H9 (cell line): Measurements from ENCODE around the gene PHF21A. TPM values are rescaled to one million over a fixed set of nuclear protein-coding genes. Genes with fewer than 3 reads are reported as not detected.

Source experiments
- DNase-seq: peaks from one replicate; pipeline ENCODE4 v3.0.0-alpha.2; 2017
- H2AFZ ChIP-seq: one replicate; pipeline ENCODE4 v1.6.1; 2013; ENCODE audit warnings: mild to moderate bottlenecking, low read length, control low read depth, moderate library complexity
- H2AK5ac ChIP-seq: 2 replicates; pipeline ENCODE4 v1.6.1; 2013; ENCODE audit warnings: low read length, control low read depth, mixed read lengths; ENCODE audit not compliant: insufficient read length
- H2BK120ac ChIP-seq: one replicate; pipeline ENCODE4 v1.6.1; 2013; ENCODE audit warnings: low read depth, mild to moderate bottlenecking, low read length, control low read depth, inconsistent platforms; ENCODE audit not compliant: poor library complexity, severe bottlenecking
- H2BK12ac ChIP-seq: 2 replicates; pipeline ENCODE4 v1.6.1; 2013; ENCODE audit warnings: low read length, control low read depth, mixed read lengths, low read depth; ENCODE audit not compliant: insufficient read length
- H2BK15ac ChIP-seq: 2 replicates; pipeline ENCODE4 v1.6.1; 2013; ENCODE audit warnings: low read depth, low read length, control low read depth
- H2BK20ac ChIP-seq: one replicate; pipeline ENCODE4 v1.6.1; 2013; ENCODE audit warnings: low read depth, mild to moderate bottlenecking, low read length, control low read depth, inconsistent platforms; ENCODE audit not compliant: poor library complexity, severe bottlenecking
- H2BK5ac ChIP-seq: 2 replicates; pipeline ENCODE4 v1.6.1; 2013; ENCODE audit warnings: low read length, control low read depth, mixed read lengths; ENCODE audit not compliant: insufficient read length
- H3K14ac ChIP-seq: 2 replicates; pipeline ENCODE4 v1.6.1; 2013; ENCODE audit warnings: low read length, control low read depth; ENCODE audit not compliant: insufficient read depth
- H3K18ac ChIP-seq: 2 replicates; pipeline ENCODE4 v1.6.1; 2013; ENCODE audit warnings: low read depth, mild to moderate bottlenecking, mixed read lengths, low read length, control low read depth; ENCODE audit not compliant: insufficient read length
- H3K23ac ChIP-seq: 2 replicates; pipeline ENCODE4 v1.6.1; 2013; ENCODE audit warnings: low read length, control low read depth, mixed read lengths, low read depth; ENCODE audit not compliant: insufficient read length
- H3K23me2 ChIP-seq: 2 replicates; pipeline ENCODE4 v1.6.1; 2013; ENCODE audit warnings: low read depth, mild to moderate bottlenecking, mixed read lengths, low read length, control low read depth; ENCODE audit not compliant: insufficient read length, poor library complexity, severe bottlenecking
- H3K27ac ChIP-seq: 2 replicates; pipeline ENCODE4 v1.5.1; 2013; ENCODE audit warnings: low read length, control low read depth, mixed read lengths, low read depth; ENCODE audit not compliant: insufficient read length
- H3K27me3 ChIP-seq: 2 replicates; pipeline ENCODE4 v1.6.1; 2013; ENCODE audit warnings: low read length, control low read depth, inconsistent platforms; ENCODE audit not compliant: insufficient read depth
- H3K4ac ChIP-seq: 2 replicates; pipeline ENCODE4 v1.6.1; 2013; ENCODE audit warnings: low read depth, mild to moderate bottlenecking, control low read depth, inconsistent platforms, low read length, moderate library complexity
- H3K4me1 ChIP-seq: 2 replicates; pipeline ENCODE4 v1.6.1; 2013; ENCODE audit warnings: low read length, control low read depth, inconsistent platforms; ENCODE audit not compliant: insufficient read depth
- H3K4me2 ChIP-seq: 2 replicates; pipeline ENCODE4 v1.6.1; 2013; ENCODE audit warnings: low read length, control low read depth, mixed read lengths; ENCODE audit not compliant: insufficient read length, insufficient read depth
- H3K56ac ChIP-seq: 2 replicates; pipeline ENCODE4 v1.6.1; 2013; ENCODE audit warnings: low read depth, mild to moderate bottlenecking, mixed read lengths, low read length, control low read depth; ENCODE audit not compliant: insufficient read length
- H3K79me1 ChIP-seq: 2 replicates; pipeline ENCODE4 v1.6.1; 2013; ENCODE audit warnings: low read depth, mild to moderate bottlenecking, moderate library complexity, low read length, control low read depth, inconsistent platforms; ENCODE audit not compliant: insufficient read depth, poor library complexity, severe bottlenecking
- H3K79me2 ChIP-seq: 2 replicates; pipeline ENCODE4 v1.6.1; 2013; ENCODE audit warnings: low read length, control low read depth, inconsistent platforms; ENCODE audit not compliant: insufficient read depth
- H3K9ac ChIP-seq: 2 replicates; pipeline ENCODE4 v1.6.1; 2013; ENCODE audit warnings: low read length, control low read depth, mixed read lengths; ENCODE audit not compliant: insufficient read length; ENCODE audit errors: extremely low read depth
- H3K9me3 ChIP-seq: one replicate; pipeline ENCODE4 v1.6.1; 2013; ENCODE audit warnings: low read depth, low read length, inconsistent platforms; ENCODE audit not compliant: control insufficient read depth
- H3T11ph ChIP-seq: one replicate; pipeline ENCODE4 v1.6.1; 2013; ENCODE audit warnings: mild to moderate bottlenecking, low read length, control low read depth, inconsistent platforms
- H4K20me1 ChIP-seq: one replicate; pipeline ENCODE4 v1.6.1; 2013; ENCODE audit not compliant: control insufficient read depth, insufficient read length, insufficient read depth
- H4K5ac ChIP-seq: 2 replicates; pipeline ENCODE4 v1.6.1; 2013; ENCODE audit warnings: low read depth, mild to moderate bottlenecking, mixed read lengths, low read length, control low read depth; ENCODE audit not compliant: insufficient read length
- H4K8ac ChIP-seq: replicated peaks from 2 replicates; pipeline ENCODE4 v1.6.1; 2013; ENCODE audit warnings: low read length, control low read depth, mixed read lengths, low read depth; ENCODE audit not compliant: insufficient read length
- H4K91ac ChIP-seq: 2 replicates; pipeline ENCODE4 v1.6.1; 2013; ENCODE audit warnings: low read depth, mild to moderate bottlenecking, moderate library complexity, mixed read lengths, low read length, control low read depth; ENCODE audit not compliant: insufficient read length
- H3K27ac Mint-ChIP-seq, 3 experiments: 2 replicates in 2 of 3; 3 replicates in 1 of 3; pipeline ENCODE4 v1.8.0; 2020 to 2021; ENCODE audit warnings: mixed read lengths in 3 of 3, mild to moderate bottlenecking in 1 of 3, moderate library complexity in 1 of 3
- H3K27me3 Mint-ChIP-seq: 2 replicates; pipeline ENCODE4 v1.8.0; 2021; ENCODE audit warnings: low read depth, mild to moderate bottlenecking, moderate library complexity, mixed read lengths
- H3K36me3 Mint-ChIP-seq, 3 experiments: 2 replicates in 2 of 3; 3 replicates in 1 of 3; pipeline ENCODE4 v1.8.0; 2020 to 2021; ENCODE audit warnings: low read depth in 3 of 3, mixed read lengths in 3 of 3; ENCODE audit not compliant: insufficient read depth in 1 of 3
- H3K4me1 Mint-ChIP-seq, 2 experiments: 2 replicates each; pipeline ENCODE4 v1.8.0; 2020; ENCODE audit warnings: mixed read lengths in 2 of 2
- H3K4me3 Mint-ChIP-seq, 2 experiments: 2 replicates in 1 of 2; 3 replicates in 1 of 2; pipeline ENCODE4 v1.8.0; 2020 to 2021; ENCODE audit warnings: mild to moderate bottlenecking in 2 of 2, mixed read lengths in 2 of 2, moderate library complexity in 1 of 2
- H3K9me3 Mint-ChIP-seq, 2 experiments: 2 replicates in 1 of 2; 3 replicates in 1 of 2; pipeline ENCODE4 v1.8.0; 2020; ENCODE audit warnings: mild to moderate bottlenecking in 2 of 2, mixed read lengths in 2 of 2, moderate library complexity in 1 of 2
- WGBS: extraction: QIAGEN DNeasy Blood & Tissue Kit; methylation state at CpG from one replicate; pipeline ENCODE4 v1.1.7; 2013; ENCODE audit warnings: missing lambda C conversion rate, low lambda C conversion rate, mixed read lengths; ENCODE audit not compliant: insufficient read length; ENCODE audit errors: extremely low coverage; 5-methylcytosine and 5-hydroxymethylcytosine counted together
- total RNA-seq: library from RNA; stranded (reverse); gene quantifications from 2 replicates; pipeline ENCODE4 v1.2.1, GENCODE V29; 2021
- TF ChIP-seq, protein P1 (sequence below): fragments of 200-600 bp; sonication (generic); conservative IDR thresholded peaks from 3 replicates; pipeline ENCODE4 v1.8.0; 2021; ENCODE audit warnings: antibody characterized with exemption, mild to moderate bottlenecking

PHF21A gene
- total RNA-seq, 1 experiment from 2014 or later: 33.8 TPM

DNA sequence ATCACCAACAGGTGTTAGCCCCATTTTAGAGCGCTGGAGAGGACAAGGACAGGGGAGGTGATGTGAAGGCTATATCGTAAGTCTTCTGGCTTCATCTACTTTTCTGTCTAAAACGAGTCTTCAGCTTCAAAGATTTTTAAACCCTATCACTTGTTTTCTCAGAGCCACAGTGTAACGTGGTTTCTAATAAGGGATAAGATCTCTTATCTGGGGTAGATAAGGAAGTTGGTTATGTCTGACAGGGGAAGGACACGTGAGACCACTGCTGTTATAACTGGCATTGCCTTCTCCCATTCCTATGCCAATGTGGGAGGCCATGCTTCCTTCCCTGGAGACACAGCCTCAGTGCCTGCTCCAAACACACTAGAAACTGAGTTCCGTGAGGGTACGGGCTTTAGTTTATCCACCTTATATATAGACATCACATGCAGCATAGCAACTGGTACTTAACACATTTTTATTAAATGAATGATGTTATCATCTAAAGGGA lies 159.5 kb downstream of the PHF21A start:
- no peak overlapping the region for H4K91ac ChIP-seq
- WGBS: no CpG with 5 or more reads among the region's 7 CpGs
- H3K9ac ChIP-seq: no peak overlapping the region
- H2AK5ac ChIP-seq: no peak overlapping the region
- H2AFZ ChIP-seq: no peak overlapping the region
- H3K18ac ChIP-seq: no peak overlapping the region
- H2BK12ac ChIP-seq: no peak overlapping the region
- no peak overlapping the region for H3K56ac ChIP-seq
- no peaks in the 10 kb centered on the region for H3K4me1 ChIP-seq
- no peaks in the 10 kb centered on the region for H3K27me3 ChIP-seq
- peaks cover 13 to 26% (median 16%) of the 10 kb centered on the region in 3 experiments for H3K36me3 Mint-ChIP-seq
- no peaks in the 10 kb centered on the region for H3K9me3 ChIP-seq
- H3K4me3 Mint-ChIP-seq: no peak overlapping the region
- H3K23me2 ChIP-seq: no peaks in the 10 kb centered on the region
- TF ChIP-seq, protein P1, sequence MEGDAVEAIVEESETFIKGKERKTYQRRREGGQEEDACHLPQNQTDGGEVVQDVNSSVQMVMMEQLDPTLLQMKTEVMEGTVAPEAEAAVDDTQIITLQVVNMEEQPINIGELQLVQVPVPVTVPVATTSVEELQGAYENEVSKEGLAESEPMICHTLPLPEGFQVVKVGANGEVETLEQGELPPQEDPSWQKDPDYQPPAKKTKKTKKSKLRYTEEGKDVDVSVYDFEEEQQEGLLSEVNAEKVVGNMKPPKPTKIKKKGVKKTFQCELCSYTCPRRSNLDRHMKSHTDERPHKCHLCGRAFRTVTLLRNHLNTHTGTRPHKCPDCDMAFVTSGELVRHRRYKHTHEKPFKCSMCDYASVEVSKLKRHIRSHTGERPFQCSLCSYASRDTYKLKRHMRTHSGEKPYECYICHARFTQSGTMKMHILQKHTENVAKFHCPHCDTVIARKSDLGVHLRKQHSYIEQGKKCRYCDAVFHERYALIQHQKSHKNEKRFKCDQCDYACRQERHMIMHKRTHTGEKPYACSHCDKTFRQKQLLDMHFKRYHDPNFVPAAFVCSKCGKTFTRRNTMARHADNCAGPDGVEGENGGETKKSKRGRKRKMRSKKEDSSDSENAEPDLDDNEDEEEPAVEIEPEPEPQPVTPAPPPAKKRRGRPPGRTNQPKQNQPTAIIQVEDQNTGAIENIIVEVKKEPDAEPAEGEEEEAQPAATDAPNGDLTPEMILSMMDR: no peak
- H3K14ac ChIP-seq: no peak overlapping the region
- peaks cover 2 to 6% of the 10 kb centered on the region in 2 experiments; a peak in 2 of 5 replicates for H3K9me3 Mint-ChIP-seq
- H3K23ac ChIP-seq: no peak overlapping the region
- H2BK5ac ChIP-seq: no peak overlapping the region
- no peak overlapping the region for H3K4me2 ChIP-seq
- no peaks in the 10 kb centered on the region for H3K79me2 ChIP-seq
- no peaks in the 10 kb centered on the region for H3K4me1 Mint-ChIP-seq
- no peak overlapping the region for H4K8ac ChIP-seq
- H2BK15ac ChIP-seq: no peak overlapping the region
- H2BK20ac ChIP-seq: no peak overlapping the region
- H3K4ac ChIP-seq: no peak overlapping the region
- no peak overlapping the region for H3T11ph ChIP-seq
- no peak overlapping the region for H4K5ac ChIP-seq
- no peaks in the 10 kb centered on the region for H3K79me1 ChIP-seq
- H4K20me1 ChIP-seq: no peaks in the 10 kb centered on the region
- H3K27me3 Mint-ChIP-seq: no peaks in the 10 kb centered on the region
- H3K27ac ChIP-seq: no peak overlapping the region
- DNase-seq: no peak
- H2BK120ac ChIP-seq: no peak overlapping the region
- no peak overlapping the region for H3K27ac Mint-ChIP-seq
